ENCODE data around the gene AAGAB.
"Not testable (repeated sequence)": the region's sequence is repeated elsewhere in the genome, so short reads cannot be mapped to it uniquely, and the experiment has no call there.

Gene AAGAB, protein sequence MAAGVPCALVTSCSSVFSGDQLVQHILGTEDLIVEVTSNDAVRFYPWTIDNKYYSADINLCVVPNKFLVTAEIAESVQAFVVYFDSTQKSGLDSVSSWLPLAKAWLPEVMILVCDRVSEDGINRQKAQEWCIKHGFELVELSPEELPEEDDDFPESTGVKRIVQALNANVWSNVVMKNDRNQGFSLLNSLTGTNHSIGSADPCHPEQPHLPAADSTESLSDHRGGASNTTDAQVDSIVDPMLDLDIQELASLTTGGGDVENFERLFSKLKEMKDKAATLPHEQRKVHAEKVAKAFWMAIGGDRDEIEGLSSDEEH

DNA sequence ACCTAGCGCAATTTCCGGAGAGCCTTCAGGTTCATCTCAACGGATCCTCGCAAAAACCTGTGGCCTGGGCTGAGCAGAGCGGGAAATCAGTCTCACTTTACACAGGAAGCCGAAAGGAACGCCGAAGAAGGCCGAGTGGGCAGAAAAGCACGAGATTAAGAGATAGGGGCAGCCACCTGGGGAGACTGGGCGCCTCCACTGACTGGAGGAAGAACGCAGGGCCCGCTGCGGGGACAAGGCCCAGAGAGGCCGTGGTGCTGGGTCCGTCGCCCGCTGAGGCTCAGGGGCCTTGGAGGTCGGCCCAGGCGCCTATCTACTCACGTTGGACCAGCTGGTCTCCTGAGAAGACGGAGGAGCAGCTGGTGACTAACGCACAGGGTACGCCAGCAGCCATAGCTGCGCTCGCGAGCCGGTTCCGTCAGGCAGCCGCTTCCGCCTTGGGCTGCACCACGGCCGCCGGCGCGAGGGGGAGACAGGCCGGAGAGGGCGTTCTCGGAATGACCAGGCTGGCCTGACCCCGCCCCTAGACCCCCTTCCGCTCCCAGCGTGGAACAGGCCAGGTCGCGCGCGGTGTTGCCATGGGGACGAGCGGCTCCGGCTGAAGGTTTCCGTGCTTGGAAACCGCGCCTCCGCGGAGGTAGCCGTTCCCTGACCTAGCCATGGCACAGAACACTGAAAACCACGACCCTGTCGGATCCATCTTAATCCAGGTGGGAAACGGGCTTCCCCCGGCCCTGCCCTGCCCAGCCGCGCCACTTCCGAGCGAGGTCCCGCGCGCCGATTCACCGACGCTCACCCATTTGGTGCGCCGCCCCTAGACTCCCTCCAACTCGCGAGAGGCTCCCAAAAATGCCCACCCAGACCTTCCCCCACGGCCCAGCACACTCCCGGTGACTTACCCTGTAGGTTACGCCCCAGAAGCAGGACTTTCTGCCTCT is at the start of gene AAGAB, which contains the start of gene IQCH:
Gene AAGAB (minus strand): TSS at position 424 of the 938 bp plus-strand sequence. CDS start 30 bp downstream, at position 394.
Gene IQCH (plus strand): TSS at position 549 of the 938 bp plus-strand sequence. CDS start 111 bp downstream, at position 660.
- peak; percentile 99 for DNase-seq

DNA sequence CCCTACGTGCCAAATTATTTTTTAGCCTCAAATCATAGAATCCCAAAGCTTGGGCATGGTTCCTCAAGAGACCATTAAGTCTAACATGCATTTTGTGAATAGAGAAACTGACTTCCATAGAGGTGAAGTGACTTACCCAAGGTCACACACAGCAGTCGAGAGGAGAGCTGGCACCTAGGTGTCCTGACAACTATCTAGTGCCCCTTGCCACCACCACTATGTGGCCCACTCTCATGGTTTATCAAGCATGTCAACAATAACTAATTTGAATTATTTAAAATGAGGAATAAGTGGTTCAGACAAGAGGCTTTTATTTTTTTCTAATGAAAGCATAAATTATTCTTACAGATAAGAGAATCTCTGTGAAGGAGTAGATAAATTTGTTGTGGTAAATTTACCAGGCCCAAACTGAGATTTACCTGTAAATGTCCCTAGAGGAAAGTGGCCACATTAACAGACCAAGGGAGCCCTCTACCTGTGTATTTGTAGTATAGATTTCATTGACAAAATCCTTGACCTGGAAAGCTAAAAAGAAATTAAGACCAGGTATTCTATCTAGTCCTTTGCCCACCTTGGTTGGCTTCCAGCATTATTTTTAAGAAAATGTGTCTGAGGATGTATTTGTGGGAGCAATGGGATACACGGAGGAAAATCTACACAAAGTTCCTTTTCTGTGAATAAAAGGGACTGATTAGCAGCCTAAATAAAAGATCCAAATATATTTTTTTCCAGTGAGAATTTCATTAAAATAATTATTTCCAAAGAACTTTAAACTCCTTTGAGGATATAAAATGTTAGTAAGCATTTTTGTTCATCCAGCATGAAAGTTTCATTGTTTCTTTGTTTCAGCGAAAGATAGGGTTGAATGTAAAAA is 49.3 kb upstream of the AAGAB start:
- DNase-seq: peak; percentile 53

DNA sequence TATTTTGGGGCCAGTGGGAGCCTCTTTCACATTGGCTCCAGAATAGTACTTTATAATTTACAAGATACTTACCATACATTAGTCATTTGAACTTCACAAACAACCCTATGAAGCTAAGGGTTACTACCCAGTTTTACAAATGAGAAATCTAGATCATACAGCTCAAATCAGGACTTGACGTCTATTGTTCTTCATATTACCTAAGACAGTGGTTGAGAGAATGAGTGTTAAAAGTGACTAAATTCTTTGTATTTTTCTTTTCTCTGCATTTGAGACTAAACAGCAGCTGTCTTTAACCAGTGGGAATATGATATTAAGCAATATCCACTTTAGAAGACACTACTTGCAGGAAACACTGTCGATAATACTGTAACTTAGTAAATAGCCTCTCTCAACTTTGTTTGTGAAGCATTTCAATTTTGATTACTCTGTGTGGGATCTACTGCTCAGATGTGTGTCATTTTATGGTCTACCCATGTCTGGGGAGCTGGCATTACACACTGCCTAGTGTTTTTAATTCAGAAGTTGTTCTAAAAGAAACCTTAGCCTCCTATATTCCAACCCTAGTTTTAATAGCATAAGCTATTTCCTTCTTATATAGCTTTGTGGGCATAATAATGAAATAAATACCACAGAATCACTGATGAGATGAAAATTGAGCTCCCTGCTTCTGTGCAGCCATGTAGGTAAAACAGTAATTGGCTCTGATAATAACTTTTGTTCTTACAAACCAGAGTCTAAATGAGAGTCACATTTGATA is 46.0 kb upstream of the AAGAB start:
- peak; percentile 52 for DNase-seq

DNA sequence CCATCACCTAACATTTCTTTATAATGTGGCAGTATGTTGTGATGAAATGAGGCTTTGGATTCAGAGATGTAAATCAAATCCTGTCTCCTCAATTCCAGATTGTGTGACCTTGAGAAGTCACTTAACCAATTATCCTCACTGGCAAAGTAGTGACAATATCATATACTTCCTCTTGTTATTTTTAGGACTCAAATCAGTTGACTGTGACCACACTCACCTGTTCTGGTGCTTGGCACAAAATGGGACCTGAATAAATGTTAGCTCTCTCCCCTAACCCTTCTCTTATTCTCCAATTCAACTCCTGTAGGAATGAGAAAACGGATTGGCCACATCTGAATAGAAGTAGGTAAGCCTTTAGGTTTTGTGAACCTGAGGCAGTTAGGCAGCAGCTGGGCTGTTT is 42.2 kb upstream of the AAGAB start:
- DNase-seq: no peak

DNA sequence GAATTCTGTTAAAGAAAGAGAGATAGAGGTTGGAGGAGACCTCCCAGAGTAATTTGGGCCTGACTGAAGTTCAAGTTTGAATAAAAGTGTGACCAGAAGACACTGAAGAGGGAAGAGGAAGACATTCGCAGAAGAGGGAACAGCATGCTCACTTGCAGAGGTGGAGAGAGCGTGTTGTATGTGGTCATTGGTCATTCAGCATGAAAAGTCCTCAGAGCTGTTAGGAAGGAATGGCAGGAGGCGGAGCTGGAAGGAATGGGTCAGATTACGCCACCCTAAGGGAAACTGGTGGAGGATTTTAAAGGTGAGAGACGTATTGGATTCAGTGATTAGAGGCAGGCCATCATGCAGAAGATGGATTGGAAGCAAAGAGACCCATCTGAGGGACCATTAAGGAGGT is 41.7 kb upstream of the AAGAB start:
- no peak for DNase-seq

DNA sequence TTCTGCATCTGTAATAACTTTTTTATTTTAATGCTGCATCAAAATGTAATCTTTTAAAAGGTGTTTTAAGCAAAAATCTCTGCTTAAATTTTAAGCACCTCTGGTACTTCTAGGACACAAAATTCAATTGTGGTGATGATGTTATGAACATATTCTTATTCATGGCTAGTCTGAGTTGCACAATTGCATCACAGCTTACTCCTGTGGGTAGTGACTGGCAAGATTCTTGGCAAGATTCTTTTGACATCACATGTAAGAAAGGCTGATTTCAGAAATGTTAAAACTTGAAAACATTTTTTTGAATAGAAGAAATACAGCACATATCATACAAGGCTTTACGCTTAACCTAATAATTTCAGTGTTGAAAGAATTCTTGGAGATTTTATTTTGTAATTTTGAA is 35.9 kb upstream of the AAGAB start:
- no peak for DNase-seq

DNA sequence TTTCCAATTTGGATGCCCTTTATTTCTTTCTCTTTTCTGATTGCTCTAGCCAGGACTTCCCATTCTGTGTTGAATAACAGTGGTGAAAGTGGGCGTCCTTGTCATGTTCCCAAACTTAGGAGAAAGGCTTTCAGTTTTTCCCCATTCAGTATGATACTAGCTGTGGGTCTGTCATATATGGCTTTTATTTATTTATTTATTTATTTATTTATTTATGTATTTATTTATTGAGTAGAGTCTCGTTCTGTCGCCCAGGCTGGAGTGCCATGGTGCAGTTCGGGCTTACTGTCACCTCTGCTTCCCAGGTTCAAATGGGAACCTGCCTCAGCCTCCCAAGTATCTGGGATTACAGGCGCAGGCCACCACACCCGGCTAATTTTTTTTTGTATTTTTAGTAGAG is 31.9 kb upstream of the AAGAB start:
- not testable (repeated sequence) for DNase-seq

DNA sequence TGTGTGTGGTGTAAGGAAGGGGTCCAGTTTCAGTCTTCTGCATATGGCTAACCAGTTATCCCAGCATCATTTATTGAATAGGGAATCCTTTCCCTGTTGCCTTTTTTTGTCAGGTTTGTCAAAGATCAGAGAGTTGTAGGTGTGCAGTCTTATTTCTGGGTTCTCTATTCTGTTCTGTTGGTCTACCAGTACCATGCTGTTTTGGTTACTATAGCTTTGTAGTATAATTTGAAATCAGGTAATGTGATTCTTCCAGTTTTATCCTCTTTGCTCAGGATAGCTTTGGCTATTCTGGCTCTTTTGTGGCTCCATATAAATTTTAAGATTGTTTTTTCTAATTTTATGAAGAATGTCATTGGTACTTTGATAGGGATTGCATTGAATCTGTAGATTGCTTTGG is 31.2 kb upstream of the AAGAB start:
- not testable (repeated sequence) for DNase-seq

DNA sequence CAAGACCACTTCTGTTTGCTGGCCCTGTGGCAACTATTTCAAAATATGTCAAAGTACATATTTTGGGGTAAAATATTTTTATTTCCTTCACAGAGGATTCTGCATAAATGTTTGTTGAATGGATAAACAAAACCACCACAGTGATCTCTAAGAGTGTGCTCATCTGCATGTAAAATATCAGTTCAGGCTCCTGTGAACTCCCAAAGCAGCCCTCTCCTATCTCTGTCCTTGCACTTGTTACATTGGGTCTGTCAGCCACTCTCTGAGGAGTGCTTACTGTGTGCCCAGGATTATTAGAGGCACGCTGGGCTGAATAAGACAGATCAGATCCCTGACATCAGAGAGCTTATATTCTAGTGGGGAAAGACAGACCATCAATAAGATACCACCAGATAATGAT is 27.3 kb upstream of the AAGAB start:
- DNase-seq: no peak

DNA sequence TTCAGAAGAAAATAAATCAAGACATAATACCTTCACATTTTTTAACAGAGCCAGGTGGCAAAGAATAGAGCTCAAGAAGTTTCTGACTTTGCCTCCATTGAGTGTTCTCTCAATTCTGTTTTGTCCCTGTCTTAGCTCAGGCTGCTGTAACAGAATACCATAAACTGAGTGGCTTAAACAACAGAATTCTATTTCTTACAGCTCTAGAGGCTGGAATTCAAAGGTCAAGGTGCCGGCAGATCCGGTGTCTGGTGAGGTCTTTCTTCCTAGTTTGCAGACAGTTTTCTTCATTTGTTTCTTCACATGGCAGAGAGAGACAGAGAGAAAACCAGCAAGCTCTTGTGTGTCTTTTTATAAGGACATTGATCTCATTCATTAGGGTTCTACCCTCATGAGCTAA is 25.8 kb upstream of the AAGAB start:
- no peak for DNase-seq

DNA sequence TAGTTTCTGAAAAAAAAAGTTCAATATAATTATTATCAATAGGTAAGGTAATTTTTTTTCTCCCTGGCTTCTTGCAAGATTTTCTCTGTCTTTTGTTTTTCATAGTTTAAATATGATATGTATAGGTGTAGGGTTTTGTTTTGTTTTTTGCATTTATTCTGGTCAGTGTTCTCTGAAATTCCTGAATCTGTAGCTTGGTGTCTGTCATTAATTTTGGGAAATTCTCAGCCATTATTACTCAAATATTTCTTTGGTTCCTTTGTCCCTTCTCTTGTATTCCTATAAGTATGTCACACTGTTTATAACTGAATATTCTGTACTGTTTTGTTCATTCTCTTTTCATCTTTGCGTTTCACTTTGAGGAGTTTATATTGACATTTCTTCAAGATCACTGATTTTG is 22.2 kb upstream of the AAGAB start:
- no peak for DNase-seq

DNA sequence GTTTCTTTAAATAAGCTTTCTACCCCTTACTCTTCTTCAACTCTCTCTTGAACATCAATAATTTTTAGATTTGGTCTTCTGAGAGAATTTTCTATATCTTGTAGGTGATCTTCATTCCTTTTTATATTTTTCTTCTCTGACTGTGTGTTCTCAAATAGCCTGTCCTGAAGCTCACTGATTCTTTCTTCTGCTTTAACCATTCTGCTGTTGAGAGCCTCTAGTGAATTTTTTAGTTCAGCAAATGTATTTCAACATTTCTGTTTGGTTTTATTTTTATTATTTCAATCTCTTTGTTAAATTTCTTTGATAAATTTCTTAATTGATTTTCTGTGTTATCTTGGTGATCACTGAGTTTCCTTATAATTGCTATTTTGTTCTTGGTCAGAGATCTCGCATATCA is 19.8 kb upstream of the AAGAB start:
- DNase-seq: no peak

DNA sequence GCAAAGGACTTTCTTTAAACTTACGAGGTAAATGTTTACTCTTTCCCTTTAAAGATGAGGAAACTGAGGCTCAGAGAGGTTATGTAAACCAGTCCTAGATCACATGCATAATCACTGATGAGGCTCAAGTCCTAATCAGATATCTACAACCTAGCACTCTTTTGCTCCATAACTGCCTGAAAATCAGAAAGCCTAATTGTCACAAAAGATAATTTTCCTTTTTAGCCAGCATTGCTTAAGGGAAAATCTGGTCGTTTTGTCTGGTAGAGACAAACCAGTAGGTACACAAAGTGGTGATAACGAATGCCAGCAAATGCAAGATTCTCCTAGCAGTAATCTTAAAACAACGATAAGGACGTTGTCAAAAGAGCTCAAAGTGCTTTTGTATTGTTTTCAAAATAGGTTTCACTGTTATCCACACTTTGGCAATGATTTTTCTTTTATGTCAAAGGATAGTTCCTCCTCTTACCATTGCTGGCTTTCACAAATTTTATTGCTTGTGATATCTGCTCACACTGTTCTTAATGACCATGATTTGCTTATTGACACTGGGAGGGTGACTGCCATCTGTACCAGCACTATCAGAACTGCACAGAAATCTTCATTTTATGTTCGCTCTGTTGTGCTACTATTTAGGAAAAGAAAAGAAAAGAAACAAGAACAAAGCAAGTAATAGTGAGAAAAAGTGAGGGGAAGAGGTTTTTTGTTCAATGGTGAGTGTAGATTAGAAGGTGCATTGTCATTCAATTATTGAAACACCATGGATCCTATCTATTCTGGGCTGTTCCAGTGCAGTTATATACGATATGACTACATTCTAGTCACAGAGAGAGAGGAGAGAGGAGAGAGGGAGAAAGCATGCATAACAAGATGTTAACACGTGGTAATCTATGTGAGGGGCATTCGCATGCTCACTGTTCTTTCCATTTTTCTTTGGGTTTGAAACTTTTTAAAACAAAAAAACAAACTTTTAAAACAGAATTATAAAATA is 13.8 kb upstream of the AAGAB start:
- DNase-seq: no peak

DNA sequence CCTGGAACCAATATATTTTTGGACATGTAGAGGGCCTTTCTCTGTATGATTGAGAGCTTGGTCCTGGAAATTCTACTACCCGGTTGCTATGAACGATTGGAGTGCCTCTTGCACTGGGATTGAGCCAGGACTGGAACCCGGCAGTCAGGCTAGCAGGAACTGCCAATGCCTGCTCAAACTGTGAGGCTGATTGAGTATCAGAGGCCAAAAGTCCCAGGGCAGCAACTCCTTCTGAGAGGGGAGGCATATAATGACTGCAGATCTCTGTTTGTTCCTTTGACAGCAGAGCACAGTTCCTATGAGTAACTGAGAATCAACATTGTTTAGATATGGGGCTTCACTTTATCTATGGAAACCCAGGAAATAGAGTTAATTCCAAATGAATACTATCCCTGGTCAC is 13.0 kb upstream of the AAGAB start:
- DNase-seq: no peak

DNA sequence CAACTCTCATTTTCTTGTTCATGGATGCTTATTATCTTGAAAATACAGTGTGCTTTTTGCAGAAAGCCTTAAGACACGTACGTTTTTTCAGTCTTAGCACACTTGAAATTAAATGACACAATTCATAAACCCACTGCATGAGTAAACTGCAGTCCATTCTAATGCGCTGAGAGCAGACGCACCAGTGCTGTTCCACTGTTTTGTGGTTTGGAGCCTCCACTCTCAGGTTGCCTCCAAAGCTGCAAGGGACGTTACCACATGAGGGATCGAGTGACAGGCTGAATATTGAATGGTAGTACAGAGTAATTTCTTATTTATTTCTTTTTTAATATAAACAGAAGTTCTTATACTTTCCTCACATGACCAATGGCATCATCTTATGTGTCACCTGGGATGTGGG is 12.4 kb upstream of the AAGAB start:
- DNase-seq: no peak

DNA sequence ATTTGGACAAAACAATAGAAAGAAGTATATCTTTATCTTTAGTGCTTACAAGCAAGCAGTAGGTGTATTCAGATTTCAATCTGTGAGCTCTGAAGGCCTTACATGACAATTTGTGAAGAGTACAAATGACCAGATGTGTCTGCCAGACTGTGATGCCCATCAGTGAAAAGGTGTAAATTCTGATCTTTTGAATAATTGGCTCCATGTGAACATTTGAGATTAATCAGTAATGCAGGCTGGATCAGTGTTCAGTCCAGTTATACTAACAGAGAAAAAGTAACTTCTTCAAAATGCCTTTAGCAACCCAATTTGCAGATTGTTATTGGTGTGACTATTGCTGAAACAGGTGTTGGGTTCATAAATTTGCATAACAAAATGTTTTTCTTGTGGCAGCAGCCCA is 5.3 kb upstream of the AAGAB start:
- DNase-seq: no peak

DNA sequence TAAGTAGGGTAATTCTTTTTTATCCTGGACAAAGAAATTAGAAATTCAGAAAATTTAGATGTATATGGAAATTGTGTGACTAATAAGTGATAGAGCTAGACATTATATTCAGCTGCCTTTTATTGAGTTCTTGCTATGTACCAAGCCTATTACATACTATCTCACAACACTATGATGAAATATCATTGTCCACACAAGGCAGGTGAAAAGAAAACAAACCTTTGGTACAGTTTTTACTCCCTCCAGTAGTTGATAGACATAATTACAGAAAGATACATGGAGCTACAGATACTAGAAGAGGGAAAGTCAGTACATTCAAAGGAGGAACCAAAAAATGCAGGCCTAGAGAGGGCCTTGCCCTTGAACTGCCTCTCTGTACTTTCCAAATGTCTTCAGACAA is 4.9 kb upstream of the AAGAB start:
- no peak for DNase-seq

DNA sequence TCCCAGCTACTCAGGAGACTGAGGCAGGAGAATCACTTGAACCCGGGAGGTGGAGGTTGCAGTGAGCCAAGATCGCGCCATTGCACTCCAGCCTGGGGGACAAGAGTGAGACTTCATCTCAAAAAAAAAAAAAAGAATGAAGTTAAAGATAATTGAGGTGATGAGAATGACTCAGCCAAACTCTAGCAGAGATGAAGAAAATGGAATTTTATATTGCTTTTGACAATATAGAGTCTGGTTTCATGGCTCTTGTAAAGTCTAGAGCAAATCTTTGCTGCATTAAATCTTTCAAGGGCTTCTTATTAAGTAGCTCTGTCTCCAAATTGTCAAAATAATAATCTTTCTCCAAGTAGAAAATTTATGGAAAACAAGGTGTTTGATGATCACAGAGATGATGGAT is 4.0 kb upstream of the AAGAB start:
- DNase-seq: not testable (repeated sequence)

DNA sequence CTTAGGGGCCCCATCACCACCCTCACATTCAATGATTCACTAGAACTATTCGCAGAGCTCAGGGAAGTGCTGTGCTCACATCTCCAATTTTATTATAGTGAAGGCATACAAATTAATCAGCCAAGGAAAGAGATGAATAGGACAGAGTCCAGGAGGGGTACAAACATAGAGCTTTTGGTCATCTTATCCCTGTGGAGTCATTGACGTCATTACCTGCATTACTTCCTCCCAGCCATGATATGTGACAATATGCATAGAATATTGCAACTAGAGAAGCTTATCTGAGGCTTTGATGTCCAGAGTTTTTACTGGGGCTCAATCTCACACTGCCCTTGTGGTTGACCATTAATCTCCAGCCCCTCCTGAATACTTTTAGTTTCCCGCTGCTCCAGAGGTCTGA is 1.6 kb upstream of the AAGAB start:
- DNase-seq: no peak

DNA sequence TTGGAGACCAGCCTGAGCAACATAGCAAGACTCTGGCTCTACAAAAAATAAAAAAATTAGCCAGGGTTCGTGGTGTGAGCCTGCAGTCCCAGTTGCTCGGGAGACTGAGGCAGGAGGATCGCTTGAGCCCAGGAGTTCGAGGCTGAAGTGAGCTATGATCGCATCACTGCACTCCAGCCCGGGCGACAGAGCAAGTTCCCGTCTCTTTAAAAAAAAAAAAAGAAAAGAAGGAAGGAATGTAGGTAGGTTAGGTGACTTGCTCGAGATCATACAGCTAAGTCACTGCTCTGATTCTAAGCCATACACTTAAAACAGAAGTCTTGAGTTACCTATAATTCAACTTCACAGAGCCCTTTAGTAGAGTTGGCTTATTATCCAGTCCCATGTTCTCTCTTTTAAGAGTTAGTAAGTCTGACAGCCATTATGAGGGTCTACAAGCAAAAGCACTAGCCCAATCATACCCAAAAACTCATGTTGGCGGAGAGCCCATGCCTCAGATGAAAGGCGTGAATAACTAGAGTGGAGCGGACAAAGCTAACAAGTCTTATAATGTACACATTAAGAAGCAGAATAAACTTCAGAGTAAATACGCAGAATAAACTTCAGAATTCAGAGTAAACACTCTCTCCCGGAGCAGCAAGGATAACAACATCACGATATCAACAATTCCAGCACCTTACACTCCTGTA is 768 bp downstream of the AAGAB start:
- DNase-seq: no peak

Measured in activated CD4-positive, alpha-beta T cell treated with anti-CD3 and anti-CD28 coated beads, Interleukin-2, amount 50 U/mL, for 16 hours (primary cell).